H1 (cell line): ENCODE data around the gene ANKH. TPM values are rescaled to one million over a fixed set of nuclear protein-coding genes. Genes with fewer than 3 reads are reported as not detected.

Source experiments
- FOSL1 ChIP-seq: IDR thresholded peaks from 2 replicates; pipeline ENCODE4 v1.6.1; 2011; ENCODE audit warnings: mild to moderate bottlenecking, low read depth, low read length, moderate library complexity; ENCODE audit not compliant: insufficient read depth
- JUN ChIP-seq: IDR thresholded peaks from 2 replicates; pipeline ENCODE4 v1.6.1; 2011; ENCODE audit warnings: low read depth, mild to moderate bottlenecking, improper control_type of control experiment, low read length
- SIN3A ChIP-seq, 2 experiments: IDR thresholded peaks in 1 of 2; conservative IDR thresholded peaks in 1 of 2; 2 replicates each; pipeline ENCODE4 v1.6.1; 2011 to 2012; ENCODE audit warnings: low read length in 2 of 2, improper control_type of control experiment in 1 of 2, low read depth in 1 of 2, mild to moderate bottlenecking in 1 of 2
- SIX5 ChIP-seq: IDR thresholded peaks from 2 replicates; pipeline ENCODE4 v1.6.1; 2011; ENCODE audit warnings: mild to moderate bottlenecking, low read depth, low read length
- USF2 ChIP-seq: IDR thresholded peaks from 2 replicates; pipeline ENCODE4 v1.6.1; 2011; ENCODE audit warnings: low read length, improper control_type of control experiment
- polyA plus RNA-seq, 7 experiments: library from polyadenylated mRNA; depleted of rRNA in 3 of 7; stranded (reverse) in 5 of 7; unstranded in 2 of 7; fragments of >200 nt in 5 of 7; fragments of 200-250 nt in 2 of 7; gene quantifications; 1 replicate in 5 of 7; 2 replicates in 1 of 7; 4 replicates in 1 of 7; pipeline versions ENCODE4 v1.2.1 to v1.2.3, GENCODE V29; 2011 to 2013; ENCODE audit warnings: missing spikeins in 2 of 7, mixed read lengths in 2 of 7
- total RNA-seq: library from RNA; stranded (reverse); fragmentation: NEBNext Ultra II Directional; extraction: Animal tissue kit (Norgen Biotek cat#: 25700); gene quantifications from 2 replicates; pipeline ENCODE4 v1.2.1, GENCODE V29; 2021

The ANKH gene
- total and polyA plus RNA-seq, 2 of the 8 experiments (the other 6 are each of a cell fraction or from before 2014, with no cell fraction given): 5.3 to 13.0 TPM

- no peak for TF ChIP-seq FOSL1
- no peak for TF ChIP-seq SIX5
- TF ChIP-seq USF2: no peak
- TF ChIP-seq SIN3A (conservative IDR thresholded peaks at IDR 0.05 in 1 of 2, IDR thresholded peaks at IDR 0.05 in 1 of 2; ENCODE audit: low read depth in 1 of 2, low read length in 2 of 2): no peak
- no peak for TF ChIP-seq JUN
These were observed 1.5 kb upstream of the ANKH start (continued) for GRCh38 chr5:14873093-14873492.
